Body of pancreas (tissue), 4 donors: ENCODE results near the gene VWF. TPM values are rescaled to one million over a fixed set of nuclear protein-coding genes. Genes with fewer than 3 reads are reported as not detected.

Source experiments
- ATAC-seq: fragments of 150-250 bp; one replicate; pipeline ENCODE4 v1.9.1; 2016
- DNase-seq, 4 donors: peaks; one replicate each; pipeline ENCODE4 v3.0.0-alpha.2; 2019
- H3K27ac ChIP-seq, 4 donors: fragments of 200-600 bp; sonication (generic); 1 replicate in 3 of 4; 2 replicates in 1 of 4; pipeline versions ENCODE4 v1.5.1 to v1.6.1; 2016 to 2019; ENCODE audit warnings: mild to moderate bottlenecking in 1 of 4, mixed read lengths in 1 of 4, moderate library complexity in 1 of 4
- H3K27me3 ChIP-seq, 2 donors: fragments of 200-600 bp; sonication (generic); one replicate each; pipeline ENCODE4 v1.6.0; 2016; ENCODE audit warnings: mild to moderate bottlenecking in 1 of 2
- H3K36me3 ChIP-seq, 2 donors: fragments of 200-600 bp; sonication (generic); replicated peaks in 1 of 2; 2 replicates each; pipeline ENCODE4 v1.5.1; 2016; ENCODE audit warnings: low read depth in 2 of 2; ENCODE audit not compliant: insufficient read depth in 1 of 2
- H3K4me1 ChIP-seq: fragments of 200-600 bp; sonication (generic); one replicate; pipeline ENCODE4 v1.6.0; 2016
- H3K4me3 ChIP-seq, 2 donors: fragments of 200-600 bp; sonication (generic); 1 replicate in 1 of 2; 2 replicates in 1 of 2; pipeline ENCODE4 v1.5.1; 2016 to 2019
- H3K9me3 ChIP-seq, 3 donors: fragments of 200-600 bp; sonication (generic); 1 replicate in 2 of 3; 2 replicates in 1 of 3; pipeline ENCODE4 v1.5.1; 2016
- POLR2A ChIP-seq, 3 donors: fragments of 450-650 bp; IDR thresholded peaks; one replicate each; pipeline ENCODE4 v1.6.1; 2016; ENCODE audit warnings: antibody characterized with exemption in 3 of 3, mild to moderate bottlenecking in 2 of 3
- WGBS, 2 donors: methylation state at CpG; one replicate each; pipeline ENCODE4 v1.1.5; 2017; 5-methylcytosine and 5-hydroxymethylcytosine counted together
- intact Hi-C: fragments of 100-400 bp; cut with DNase I; formaldehyde crosslinking; loops from one replicate; pipeline ENCODE4 v1.15.1; 2023
- total RNA-seq, 2 donors: library from RNA; depleted of rRNA; stranded (reverse); fragments of >200 nt; gene quantifications; one replicate each; pipeline ENCODE4 v1.1.0, GENCODE V29; 2016
- TF ChIP-seq, protein P1 (sequence below), 7 experiments: fragments of 450-650 bp in 4 of 7; fragments of 200-600 bp in 3 of 7; sonication (generic) in 3 of 7; IDR thresholded peaks; one replicate each; pipeline ENCODE4 v1.5.1; 2016 to 2019; ENCODE audit warnings: antibody characterized with exemption in 7 of 7

Gene VWF
- total RNA-seq, 2 donors from 2014 or later: 76.1 to 78.1 TPM

DNA sequence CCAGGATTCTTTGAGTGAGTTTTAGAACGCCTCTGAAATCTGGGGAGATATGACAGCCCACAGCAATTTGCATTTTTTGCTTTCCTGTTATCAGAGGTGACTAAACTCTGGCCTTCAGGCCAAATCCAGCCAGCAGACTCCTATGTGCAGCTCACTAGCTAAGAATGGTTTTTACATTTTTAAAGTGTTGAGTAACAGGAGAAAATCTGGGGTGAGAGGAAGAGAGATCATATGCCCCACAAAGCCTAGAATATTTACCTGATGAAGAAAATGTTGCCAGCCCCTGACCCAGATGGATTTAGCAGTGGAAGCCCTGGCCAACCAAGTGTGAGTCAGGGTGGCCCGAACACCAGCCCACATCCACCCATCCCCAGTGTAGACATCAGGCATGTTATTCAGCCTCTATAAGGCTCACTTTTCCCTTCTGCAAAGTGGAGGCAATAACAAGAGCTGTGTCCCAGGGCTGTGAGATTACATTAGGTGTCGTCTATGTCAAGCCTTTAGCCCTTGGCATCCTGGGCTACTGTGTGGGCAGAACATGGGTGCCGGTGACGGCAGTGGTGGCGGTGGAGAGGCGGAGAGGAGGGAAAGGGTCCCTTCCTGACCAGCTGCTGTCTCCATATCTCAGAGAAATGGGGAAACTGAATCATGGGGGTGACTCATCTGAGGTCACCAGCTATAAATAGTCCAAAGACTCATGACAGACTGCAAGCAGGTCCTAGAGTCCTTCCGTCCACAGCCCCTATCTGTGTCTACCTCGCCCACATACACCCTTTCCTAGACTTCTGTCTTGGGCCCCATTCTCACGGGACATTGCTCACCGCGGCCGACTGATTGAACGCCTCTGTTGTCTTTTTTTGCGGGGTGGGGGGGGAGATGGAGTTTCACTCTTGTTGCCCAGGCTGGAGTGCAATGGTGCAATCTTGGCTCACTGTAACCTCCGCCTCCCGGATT, 43.1 kb upstream of the VWF start:
- ATAC-seq (peak; percentile 59), DNase-seq (peak in 3 of 4 donors; percentile 19 to 79 (median 45))
- Histone ChIP-seq H3K9me3 (no peaks in the 10 kb centered on the region), H3K36me3 (no peaks in the 10 kb centered on the region), H3K4me1 (no peaks in the 10 kb centered on the region), H3K27me3 (no peaks in the 10 kb centered on the region), H3K4me3 (no peak overlapping the region), H3K27ac (peak overlapping the region; percentile 1 to 63 (median 24))
- intact Hi-C loops: no loop called here
- WGBS, 2 donors: 59 to 74% methylated on average over 17 of the region's 17 CpGs
- TF ChIP-seq, protein P1, sequence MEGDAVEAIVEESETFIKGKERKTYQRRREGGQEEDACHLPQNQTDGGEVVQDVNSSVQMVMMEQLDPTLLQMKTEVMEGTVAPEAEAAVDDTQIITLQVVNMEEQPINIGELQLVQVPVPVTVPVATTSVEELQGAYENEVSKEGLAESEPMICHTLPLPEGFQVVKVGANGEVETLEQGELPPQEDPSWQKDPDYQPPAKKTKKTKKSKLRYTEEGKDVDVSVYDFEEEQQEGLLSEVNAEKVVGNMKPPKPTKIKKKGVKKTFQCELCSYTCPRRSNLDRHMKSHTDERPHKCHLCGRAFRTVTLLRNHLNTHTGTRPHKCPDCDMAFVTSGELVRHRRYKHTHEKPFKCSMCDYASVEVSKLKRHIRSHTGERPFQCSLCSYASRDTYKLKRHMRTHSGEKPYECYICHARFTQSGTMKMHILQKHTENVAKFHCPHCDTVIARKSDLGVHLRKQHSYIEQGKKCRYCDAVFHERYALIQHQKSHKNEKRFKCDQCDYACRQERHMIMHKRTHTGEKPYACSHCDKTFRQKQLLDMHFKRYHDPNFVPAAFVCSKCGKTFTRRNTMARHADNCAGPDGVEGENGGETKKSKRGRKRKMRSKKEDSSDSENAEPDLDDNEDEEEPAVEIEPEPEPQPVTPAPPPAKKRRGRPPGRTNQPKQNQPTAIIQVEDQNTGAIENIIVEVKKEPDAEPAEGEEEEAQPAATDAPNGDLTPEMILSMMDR (IDR thresholded peaks at IDR 0.05): no peak
- TF ChIP-seq POLR2A (IDR thresholded peaks at IDR 0.05): peak in 1 of 3 donors; percentile 29

DNA sequence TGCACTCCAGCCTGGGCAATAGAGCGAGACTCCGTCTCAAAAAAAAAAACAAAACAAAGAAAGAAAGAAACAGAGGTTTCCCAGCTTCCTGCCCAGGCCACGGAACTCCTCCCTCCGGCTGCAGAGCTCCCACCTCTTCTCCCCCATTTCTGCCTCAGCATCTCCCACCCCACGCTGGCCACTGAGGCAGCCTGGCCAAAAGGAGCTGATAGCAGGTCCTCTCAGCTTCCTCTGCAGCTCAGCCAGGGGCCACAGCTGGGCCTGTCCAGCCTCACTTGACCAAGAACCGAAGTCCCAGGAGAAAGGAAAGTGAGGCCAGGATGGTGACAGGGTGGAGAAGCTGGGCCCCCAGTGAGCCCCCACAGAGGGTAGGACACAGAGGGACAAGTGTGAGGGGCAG, 42.3 kb upstream of the VWF start:
- H3K27ac ChIP-seq: peak overlapping the region in 3 of 4 donors; percentile 8 to 63 (median 25)
- DNase-seq (no peak), ATAC-seq (no peak)
- H3K36me3 ChIP-seq: no peaks in the 10 kb centered on the region
- H3K9me3 ChIP-seq: no peaks in the 10 kb centered on the region
- no peaks in the 10 kb centered on the region for H3K27me3 ChIP-seq
- TF ChIP-seq, protein P1 (IDR thresholded peaks at IDR 0.05): no peak
- no peak for TF ChIP-seq POLR2A (IDR thresholded peaks at IDR 0.05)
- H3K4me1 ChIP-seq: no peaks in the 10 kb centered on the region
- 70 to 90% methylated on average over 6 of the region's 6 CpGs for WGBS, 2 donors
- no peak overlapping the region for H3K4me3 ChIP-seq
- intact Hi-C loops: no loop called here

- intact Hi-C loops: no loop called here
- H3K27ac ChIP-seq: no peak overlapping the region
- no peaks in the 10 kb centered on the region for H3K4me1 ChIP-seq
- no peaks in the 10 kb centered on the region for H3K36me3 ChIP-seq
- no peaks in the 10 kb centered on the region for H3K9me3 ChIP-seq
- TF ChIP-seq, protein P1 (IDR thresholded peaks at IDR 0.05): no peak
- no peak for TF ChIP-seq POLR2A (IDR thresholded peaks at IDR 0.05)
- ATAC-seq (no peak), DNase-seq (no peak)
- H3K27me3 ChIP-seq: no peaks in the 10 kb centered on the region
- 70 to 85% methylated on average over 2 of the region's 2 CpGs for WGBS, 2 donors
- H3K4me3 ChIP-seq: no peak overlapping the region
Observed at GRCh38 chr12:6165395-6165794, 40.9 kb upstream of the VWF start.

DNA sequence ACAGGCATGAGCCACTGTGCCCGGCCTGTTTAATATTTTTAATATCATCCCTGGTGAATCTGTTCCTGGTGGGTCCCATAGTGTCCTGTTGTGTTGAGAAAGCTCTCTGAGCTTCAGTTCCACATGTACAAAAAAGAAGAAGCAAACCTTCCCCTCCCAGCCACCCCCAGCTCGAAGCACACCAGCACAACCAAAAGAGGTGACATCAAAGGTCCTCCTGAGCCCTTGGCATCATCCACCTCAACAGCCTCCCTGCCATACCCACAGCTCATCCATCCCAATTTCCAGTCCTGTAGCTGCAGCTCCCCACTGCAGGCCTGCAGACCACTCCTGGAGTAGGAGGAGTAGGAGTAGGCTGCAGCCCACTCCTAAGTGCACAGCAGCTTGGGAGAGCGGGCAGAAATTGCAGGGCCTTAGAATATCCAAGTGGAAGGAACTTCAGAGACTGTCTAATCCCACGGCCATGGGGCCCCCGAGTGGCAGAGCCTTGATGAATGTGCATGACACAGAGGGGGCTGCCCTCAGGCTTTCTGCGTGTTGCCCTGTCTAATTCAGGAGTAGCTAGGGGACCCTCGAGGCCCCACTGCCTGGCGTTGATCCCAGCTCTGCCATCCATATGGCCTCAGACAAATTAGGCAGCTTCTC, 39.1 kb upstream of the VWF start:
- intact Hi-C loops: no loop called here
- no peak overlapping the region for H3K4me3 ChIP-seq
- H3K36me3 ChIP-seq: no peaks in the 10 kb centered on the region
- no peaks in the 10 kb centered on the region for H3K4me1 ChIP-seq
- TF ChIP-seq, protein P1 (IDR thresholded peaks at IDR 0.05): no peak
- TF ChIP-seq POLR2A (IDR thresholded peaks at IDR 0.05): no peak
- WGBS, 2 donors: 77 to 90% methylated on average over 4 to 8 of the region's 8 CpGs
- DNase-seq (no peak), ATAC-seq (no peak)
- H3K27ac ChIP-seq: no peak overlapping the region
- H3K27me3 ChIP-seq: no peaks in the 10 kb centered on the region
- no peaks in the 10 kb centered on the region for H3K9me3 ChIP-seq
